ENCODE results near the gene FANCE. TPM values are rescaled to one million over a fixed set of nuclear protein-coding genes. Genes with fewer than 3 reads are reported as not detected.

The FANCE gene
- polyA plus RNA-seq, 3 donors = 9.1 to 9.8 (median 9.5) TPM

- no peak for DNase-seq (ENCODE audit: extremely low read depth in 1 of 11, low read depth in 9 of 11, low spot score in 4 of 11)
Observed at GRCh38 chr6:35477028-35477427, 24.9 kb downstream of the FANCE start.

- no peak for DNase-seq (ENCODE audit: extremely low read depth in 1 of 11, low read depth in 9 of 11, low spot score in 4 of 11)
Observed at GRCh38 chr6:35477551-35478179, 25.5 kb downstream of the FANCE start.

GRCh38 chr6:35478259-35478658, 26.1 kb downstream of the FANCE start:
- DNase-seq (ENCODE audit: extremely low read depth in 1 of 11, low read depth in 9 of 11, low spot score in 4 of 11) = no peak

GRCh38 chr6:35480176-35480575, 28.0 kb downstream of the FANCE start:
- no peak for DNase-seq (ENCODE audit: extremely low read depth in 1 of 11, low read depth in 9 of 11, low spot score in 4 of 11)

- no peak for DNase-seq (ENCODE audit: extremely low read depth in 1 of 11, low read depth in 9 of 11, low spot score in 4 of 11)
Observed at GRCh38 chr6:35481226-35481625, 29.1 kb downstream of the FANCE start.

- DNase-seq (ENCODE audit: extremely low read depth in 1 of 11, low read depth in 9 of 11, low spot score in 4 of 11) = no peak
Observed at GRCh38 chr6:35483062-35483461, 30.9 kb downstream of the FANCE start.

- DNase-seq (ENCODE audit: extremely low read depth in 1 of 11, low read depth in 9 of 11, low spot score in 4 of 11) = no peak
Observed at GRCh38 chr6:35483490-35483889, 31.4 kb downstream of the FANCE start.

- DNase-seq (ENCODE audit: extremely low read depth in 1 of 11, low read depth in 9 of 11, low spot score in 4 of 11) = no peak
Observed at GRCh38 chr6:35483893-35484645, 31.9 kb downstream of the FANCE start.

- no peak for DNase-seq (ENCODE audit: extremely low read depth in 1 of 11, low read depth in 9 of 11, low spot score in 4 of 11)
Observed at GRCh38 chr6:35484921-35485392, 32.8 kb downstream of the FANCE start.

GRCh38 chr6:35485402-35485877, 33.3 kb downstream of the FANCE start:
- no peak for DNase-seq (ENCODE audit: extremely low read depth in 1 of 11, low read depth in 9 of 11, low spot score in 4 of 11)

- DNase-seq (ENCODE audit: extremely low read depth in 1 of 11, low read depth in 9 of 11, low spot score in 4 of 11) = peak in 1 of 11 donors; percentile 73
Observed at GRCh38 chr6:35486005-35486925, 34.1 kb downstream of the FANCE start.

- no peak for DNase-seq (ENCODE audit: extremely low read depth in 1 of 11, low read depth in 9 of 11, low spot score in 4 of 11)
Observed at GRCh38 chr6:35487658-35488516, 35.7 kb downstream of the FANCE start.

GRCh38 chr6:35488517-35488862, 36.4 kb downstream of the FANCE start:
- no peak for DNase-seq (ENCODE audit: extremely low read depth in 1 of 11, low read depth in 9 of 11, low spot score in 4 of 11)

GRCh38 chr6:35489066-35489465, 36.9 kb downstream of the FANCE start:
- DNase-seq (ENCODE audit: extremely low read depth in 1 of 11, low read depth in 9 of 11, low spot score in 4 of 11) = no peak

GRCh38 chr6:35489995-35490791, 38.1 kb downstream of the FANCE start:
- DNase-seq (ENCODE audit: extremely low read depth in 1 of 11, low read depth in 9 of 11, low spot score in 4 of 11) = peak in 1 of 11 donors; percentile 61

GRCh38 chr6:35490821-35491557, 38.9 kb downstream of the FANCE start:
- no peak for DNase-seq (ENCODE audit: extremely low read depth in 1 of 11, low read depth in 9 of 11, low spot score in 4 of 11)

GRCh38 chr6:35491558-35492257, 39.6 kb downstream of the FANCE start:
- no peak for DNase-seq (ENCODE audit: extremely low read depth in 1 of 11, low read depth in 9 of 11, low spot score in 4 of 11)
